ENCODE measurements around the gene LCE1E.

The LCE1E gene

GRCh38 chr1:152759453-152760173 lies 26.4 kb upstream of the LCE1E start:
- no peak for DNase-seq (ENCODE audit: low read depth)
- H3K4me3 ChIP-seq (replicated peaks; ENCODE audit: low read depth, low read length) = no peak overlapping the region
- TF ChIP-seq CTCF (IDR thresholded peaks at IDR 0.05; ENCODE audit: low read length, missing control alignments) = no peak

DNA sequence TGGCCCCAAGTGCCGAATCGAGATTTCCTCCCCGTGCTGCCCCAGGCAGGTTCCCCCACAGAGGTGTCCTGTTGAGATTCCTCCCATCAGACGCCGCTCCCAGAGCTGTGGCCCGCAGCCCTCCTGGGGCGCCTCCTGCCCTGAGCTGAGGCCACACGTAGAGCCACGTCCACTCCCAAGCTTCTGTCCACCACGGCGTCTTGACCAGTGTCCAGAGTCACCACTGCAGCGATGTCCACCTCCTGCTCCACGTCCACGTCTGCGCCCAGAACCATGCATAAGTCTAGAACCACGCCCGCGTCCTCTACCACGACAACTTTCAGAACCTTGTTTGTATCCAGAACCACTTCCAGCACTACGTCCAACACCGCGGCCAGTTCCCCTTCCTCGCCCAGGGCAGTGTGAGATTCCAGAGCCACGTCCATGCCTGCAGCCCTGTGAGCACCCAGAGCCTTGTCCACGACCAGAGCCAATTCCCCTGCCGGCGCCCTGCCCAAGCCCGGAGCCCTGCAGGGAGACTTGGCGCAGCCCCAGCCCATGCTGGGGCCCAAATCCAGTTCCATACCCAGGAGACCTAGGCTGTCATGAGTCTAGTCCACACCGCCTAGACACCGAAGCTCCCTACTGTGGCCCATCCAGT lies 25.4 kb upstream of the LCE1E start:
- no peak for DNase-seq (ENCODE audit: low read depth)
- no peak overlapping the region for H3K4me3 ChIP-seq (replicated peaks; ENCODE audit: low read depth, low read length)
- no peak for TF ChIP-seq CTCF (IDR thresholded peaks at IDR 0.05; ENCODE audit: low read length, missing control alignments)

- no peak for TF ChIP-seq CTCF (IDR thresholded peaks at IDR 0.05; ENCODE audit: low read length, missing control alignments)
- DNase-seq (ENCODE audit: low read depth) = no peak
Observed at GRCh38 chr1:152761609-152762213, 24.3 kb upstream of the LCE1E start.

GRCh38 chr1:152768847-152769533 lies 17.1 kb upstream of the LCE1E start:
- TF ChIP-seq CTCF (IDR thresholded peaks at IDR 0.05; ENCODE audit: low read length, missing control alignments) = no peak
- no peak for DNase-seq (ENCODE audit: low read depth)
- H3K4me3 ChIP-seq (replicated peaks; ENCODE audit: low read depth, low read length) = no peak overlapping the region

More at GRCh38 chr1:152761609-152762213, 24.3 kb upstream of the LCE1E start:
- H3K4me3 ChIP-seq (replicated peaks; ENCODE audit: low read depth, low read length) = no peak overlapping the region

DNA sequence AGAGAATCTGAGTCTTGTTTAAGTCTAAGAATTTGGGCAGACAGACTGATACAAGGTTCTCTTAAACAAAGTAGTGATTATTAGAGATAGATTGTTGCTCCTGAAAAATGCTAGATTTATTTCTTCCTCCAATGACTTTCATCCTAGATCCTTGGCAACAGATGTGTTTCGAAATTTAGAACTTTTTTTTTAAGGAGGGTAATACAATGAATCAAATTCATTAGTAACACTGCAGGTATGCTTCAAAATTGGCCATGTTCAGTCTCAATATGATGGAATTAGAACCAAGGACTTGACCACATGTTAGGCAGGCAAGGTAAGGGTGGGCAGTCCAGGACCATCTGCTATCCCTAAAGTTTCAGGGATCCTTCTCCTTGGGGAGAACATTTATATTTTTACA lies 15.6 kb upstream of the LCE1E start:
- no peak for DNase-seq (ENCODE audit: low read depth)
- H3K4me3 ChIP-seq (replicated peaks; ENCODE audit: low read depth, low read length) = no peak overlapping the region
- no peak for TF ChIP-seq CTCF (IDR thresholded peaks at IDR 0.05; ENCODE audit: low read length, missing control alignments)

DNA sequence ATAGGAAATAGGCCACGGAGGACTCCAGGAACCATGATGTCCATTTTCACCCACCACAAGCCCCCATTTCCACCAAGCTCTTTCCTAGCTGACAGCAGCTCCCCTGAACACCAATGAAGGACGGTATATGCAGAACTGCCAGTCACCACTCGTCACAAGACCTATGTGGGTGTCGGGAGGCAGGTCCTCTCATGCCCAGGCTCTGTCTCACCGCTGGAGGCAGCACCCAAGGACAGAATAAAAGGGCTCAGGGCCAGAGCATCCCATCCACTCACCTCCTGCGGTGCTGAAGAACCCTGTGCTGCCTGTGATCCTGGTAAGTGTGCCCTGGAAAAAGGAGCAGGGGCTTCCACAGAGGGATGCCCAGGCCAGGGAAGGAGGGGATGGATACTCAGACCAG lies 11.2 kb upstream of the LCE1E start, which contains the start of gene LCE1F:
Gene LCE1F (plus strand): TSS at position 266 of the 400 bp plus-strand sequence. CDS start 1,232 bp downstream, outside the sequence.
- no peak for DNase-seq (ENCODE audit: low read depth)
- no peak within 1 kb of the TSS for H3K4me3 ChIP-seq (replicated peaks; ENCODE audit: low read depth, low read length)

More for the DNA sequence above, 11.2 kb upstream of the LCE1E start, which contains the start of gene LCE1F:
- no peak for TF ChIP-seq CTCF (IDR thresholded peaks at IDR 0.05; ENCODE audit: low read length, missing control alignments)
